ENCODE measurements around the gene DIP2B. TPM values are rescaled to one million over a fixed set of nuclear protein-coding genes. Genes with fewer than 3 reads are reported as not detected.

DIP2B gene
- total and polyA plus RNA-seq, 2 donors from 2014 or later = 4.6 to 23.3 TPM

- H3K4me3 ChIP-seq (ENCODE audit: low read length in 3 of 3) = no peak overlapping the region
These were observed 99.8 kb downstream of the DIP2B start for GRCh38 chr12:50604640-50604920.

DNA sequence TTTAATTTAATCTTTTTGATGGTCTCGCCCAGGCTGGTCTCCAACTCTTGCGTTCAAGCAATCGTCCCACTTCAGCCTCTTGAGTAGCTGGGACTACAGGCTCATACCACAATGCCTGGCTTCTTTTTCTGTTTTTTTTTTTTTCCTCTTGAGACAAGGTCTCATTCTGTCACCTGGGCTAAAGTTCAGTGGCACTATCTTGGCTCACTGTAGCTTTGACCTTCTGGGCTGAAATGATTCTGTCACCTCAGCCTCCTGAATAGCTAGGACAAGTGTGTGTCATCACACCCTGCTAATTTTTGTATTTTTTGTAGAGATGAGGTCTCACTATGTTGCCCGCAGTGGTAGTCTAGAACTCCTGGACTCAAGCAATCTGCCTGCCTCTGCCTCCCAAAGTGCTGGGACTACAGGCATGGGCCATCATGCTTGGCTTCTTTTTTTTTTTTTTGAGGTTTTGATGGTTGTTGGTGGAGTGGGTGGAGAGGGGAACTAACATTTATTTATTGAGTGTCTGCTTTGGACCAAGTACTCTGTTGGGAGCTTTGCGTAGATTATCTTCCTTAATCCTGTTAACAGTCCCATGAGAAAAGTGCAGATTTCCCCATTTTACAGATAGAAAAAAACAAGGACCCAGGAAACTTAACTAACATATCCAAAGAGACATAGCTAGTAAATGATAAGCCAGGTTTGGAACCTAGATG, 102.0 kb downstream of the DIP2B start:
- no peak for FAIRE-seq
- TF ChIP-seq, protein P1, sequence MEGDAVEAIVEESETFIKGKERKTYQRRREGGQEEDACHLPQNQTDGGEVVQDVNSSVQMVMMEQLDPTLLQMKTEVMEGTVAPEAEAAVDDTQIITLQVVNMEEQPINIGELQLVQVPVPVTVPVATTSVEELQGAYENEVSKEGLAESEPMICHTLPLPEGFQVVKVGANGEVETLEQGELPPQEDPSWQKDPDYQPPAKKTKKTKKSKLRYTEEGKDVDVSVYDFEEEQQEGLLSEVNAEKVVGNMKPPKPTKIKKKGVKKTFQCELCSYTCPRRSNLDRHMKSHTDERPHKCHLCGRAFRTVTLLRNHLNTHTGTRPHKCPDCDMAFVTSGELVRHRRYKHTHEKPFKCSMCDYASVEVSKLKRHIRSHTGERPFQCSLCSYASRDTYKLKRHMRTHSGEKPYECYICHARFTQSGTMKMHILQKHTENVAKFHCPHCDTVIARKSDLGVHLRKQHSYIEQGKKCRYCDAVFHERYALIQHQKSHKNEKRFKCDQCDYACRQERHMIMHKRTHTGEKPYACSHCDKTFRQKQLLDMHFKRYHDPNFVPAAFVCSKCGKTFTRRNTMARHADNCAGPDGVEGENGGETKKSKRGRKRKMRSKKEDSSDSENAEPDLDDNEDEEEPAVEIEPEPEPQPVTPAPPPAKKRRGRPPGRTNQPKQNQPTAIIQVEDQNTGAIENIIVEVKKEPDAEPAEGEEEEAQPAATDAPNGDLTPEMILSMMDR (IDR thresholded peaks at IDR 0.05; ENCODE audit: borderline replicate concordance, extremely low read depth, insufficient read depth) = no peak
- no peak for DNase-seq
- Histone ChIP-seq H3K27ac (ENCODE audit: low read depth in 2 of 2, low read length in 2 of 2) (no peak overlapping the region), H3K4me1 (ENCODE audit: control insufficient read depth in 2 of 3, insufficient read depth in 2 of 3, low read depth in 1 of 3, low read length in 3 of 3) (peaks cover 0 to 9% (median 0%) of the 10 kb centered on the region in 3 donors), H3K4me3 (ENCODE audit: low read length in 3 of 3) (no peak overlapping the region), H3K9me3 (ENCODE audit: control insufficient read depth in 2 of 3, insufficient read depth in 1 of 3, low read length in 3 of 3) (no peaks in the 10 kb centered on the region), H3K27me3 (ENCODE audit: control insufficient read depth, insufficient read depth, low read length) (no peaks in the 10 kb centered on the region), H3K36me3 (ENCODE audit: control insufficient read depth in 2 of 3, insufficient read depth in 3 of 3, low read length in 3 of 3) (no peaks in the 10 kb centered on the region), H3K9ac (ENCODE audit: low read length in 3 of 3) (no peak overlapping the region)
- intact Hi-C loops (cut with DNase I) = no loop called here

More at GRCh38 chr12:50604640-50604920, 99.8 kb downstream of the DIP2B start:
- Histone ChIP-seq H3K9ac (ENCODE audit: low read length in 3 of 3) (no peak overlapping the region), H3K27me3 (ENCODE audit: control insufficient read depth, insufficient read depth, low read length) (no peaks in the 10 kb centered on the region), H3K27ac (ENCODE audit: low read depth in 2 of 2, low read length in 2 of 2) (no peak overlapping the region), H3K9me3 (ENCODE audit: control insufficient read depth in 2 of 3, insufficient read depth in 1 of 3, low read length in 3 of 3) (no peaks in the 10 kb centered on the region), H3K4me1 (ENCODE audit: control insufficient read depth in 2 of 3, insufficient read depth in 2 of 3, low read depth in 1 of 3, low read length in 3 of 3) (peaks cover 0 to 9% (median 0%) of the 10 kb centered on the region in 3 donors), H3K36me3 (ENCODE audit: control insufficient read depth in 2 of 3, insufficient read depth in 3 of 3, low read length in 3 of 3) (no peaks in the 10 kb centered on the region)
- intact Hi-C loops (cut with DNase I) = no loop called here
- TF ChIP-seq, protein P1 (IDR thresholded peaks at IDR 0.05; ENCODE audit: borderline replicate concordance, extremely low read depth, insufficient read depth) = no peak
- FAIRE-seq = no peak
- DNase-seq = no peak

DNA sequence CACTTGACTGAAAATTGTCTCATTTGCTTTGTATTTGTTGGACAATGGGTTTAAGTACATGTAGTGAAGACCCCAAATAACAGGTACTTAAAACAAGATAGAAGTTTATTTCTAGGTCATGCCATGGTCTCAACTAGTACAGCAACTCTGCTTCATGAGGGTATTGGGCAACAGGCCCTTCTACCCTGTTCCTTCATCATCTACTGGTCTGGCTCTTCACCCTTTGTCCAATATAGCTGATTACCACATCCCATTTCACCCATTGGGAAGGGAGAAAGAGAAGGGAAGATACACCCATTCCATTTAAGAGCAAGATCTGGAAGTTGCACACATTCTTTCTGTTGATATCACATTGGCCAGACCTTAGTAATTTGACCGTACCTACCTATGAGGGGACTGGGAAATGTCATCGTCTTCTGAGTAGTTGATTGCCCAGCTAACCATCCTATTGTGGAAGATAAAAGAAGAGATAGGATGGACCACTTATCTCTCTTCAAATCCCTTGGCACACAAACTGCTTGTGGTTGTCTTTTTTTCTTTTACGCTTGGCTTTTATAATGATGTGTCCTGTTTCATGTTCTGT, 104.6 kb downstream of the DIP2B start:
- intact Hi-C loops (cut with DNase I) = no loop called here
- FAIRE-seq = no peak

More for the DNA sequence above, 104.6 kb downstream of the DIP2B start:
- H3K9ac ChIP-seq (ENCODE audit: low read length in 3 of 3) = no peak overlapping the region
- TF ChIP-seq, protein P1 (IDR thresholded peaks at IDR 0.05; ENCODE audit: borderline replicate concordance, extremely low read depth, insufficient read depth) = no peak
- peaks cover 0 to 3% (median 0%) of the 10 kb centered on the region in 3 donors for H3K4me1 ChIP-seq (ENCODE audit: control insufficient read depth in 2 of 3, insufficient read depth in 2 of 3, low read depth in 1 of 3, low read length in 3 of 3)
- no peaks in the 10 kb centered on the region for H3K27me3 ChIP-seq (ENCODE audit: control insufficient read depth, insufficient read depth, low read length)
- DNase-seq = no peak
- no peak overlapping the region for H3K27ac ChIP-seq (ENCODE audit: low read depth in 2 of 2, low read length in 2 of 2)
- no peaks in the 10 kb centered on the region for H3K36me3 ChIP-seq (ENCODE audit: control insufficient read depth in 2 of 3, insufficient read depth in 3 of 3, low read length in 3 of 3)
- H3K4me3 ChIP-seq (ENCODE audit: low read length in 3 of 3) = no peak overlapping the region
- H3K9me3 ChIP-seq (ENCODE audit: control insufficient read depth in 2 of 3, insufficient read depth in 1 of 3, low read length in 3 of 3) = no peaks in the 10 kb centered on the region
